Globus pallidus (tissue), 1 donor: Measurements from ENCODE around the gene NUDCD2.

Source experiments
- DNase-seq: peaks from one replicate; pipeline ENCODE4 v3.0.0-alpha.2; 2015; ENCODE audit warnings: low spot score

NUDCD2 gene, protein sequence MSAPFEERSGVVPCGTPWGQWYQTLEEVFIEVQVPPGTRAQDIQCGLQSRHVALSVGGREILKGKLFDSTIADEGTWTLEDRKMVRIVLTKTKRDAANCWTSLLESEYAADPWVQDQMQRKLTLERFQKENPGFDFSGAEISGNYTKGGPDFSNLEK

DNA sequence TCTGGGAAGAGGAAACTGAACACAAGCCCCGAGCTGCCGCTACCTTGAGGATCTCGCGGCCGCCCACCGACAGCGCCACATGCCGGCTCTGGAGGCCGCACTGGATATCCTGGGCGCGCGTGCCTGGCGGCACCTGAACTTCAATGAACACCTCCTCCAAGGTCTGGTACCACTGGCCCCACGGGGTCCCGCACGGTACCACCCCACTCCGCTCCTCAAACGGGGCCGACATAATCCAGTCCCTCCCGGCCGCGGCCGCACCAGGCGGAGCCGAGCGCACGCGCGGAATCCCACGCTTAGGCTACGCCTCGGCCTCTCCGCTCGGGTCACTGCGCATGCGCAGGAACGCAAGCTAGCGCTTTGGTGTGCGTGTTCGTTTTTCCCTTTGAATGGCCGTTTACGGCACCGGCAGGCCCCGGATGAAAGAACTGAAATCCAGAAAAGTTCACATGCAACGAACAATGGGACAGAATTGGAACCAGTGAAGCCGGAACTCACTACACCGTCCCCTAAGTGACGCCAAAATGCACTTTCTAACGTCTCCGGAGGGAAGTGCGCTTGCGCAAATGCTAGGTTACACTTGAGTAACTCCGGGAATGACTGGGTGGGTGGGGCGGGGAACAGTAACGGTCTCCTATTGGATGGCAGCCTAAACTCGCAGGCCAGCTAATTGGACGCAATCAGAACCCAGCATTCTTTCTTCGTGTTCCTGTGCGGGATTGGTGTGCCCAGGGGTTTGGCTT is at the start of gene NUDCD2:
NUDCD2 (minus strand) TSS at position 284 of the 743 bp plus-strand sequence; CDS start at position 232, 52 bp downstream.
- peak; percentile 98 for DNase-seq

DNA sequence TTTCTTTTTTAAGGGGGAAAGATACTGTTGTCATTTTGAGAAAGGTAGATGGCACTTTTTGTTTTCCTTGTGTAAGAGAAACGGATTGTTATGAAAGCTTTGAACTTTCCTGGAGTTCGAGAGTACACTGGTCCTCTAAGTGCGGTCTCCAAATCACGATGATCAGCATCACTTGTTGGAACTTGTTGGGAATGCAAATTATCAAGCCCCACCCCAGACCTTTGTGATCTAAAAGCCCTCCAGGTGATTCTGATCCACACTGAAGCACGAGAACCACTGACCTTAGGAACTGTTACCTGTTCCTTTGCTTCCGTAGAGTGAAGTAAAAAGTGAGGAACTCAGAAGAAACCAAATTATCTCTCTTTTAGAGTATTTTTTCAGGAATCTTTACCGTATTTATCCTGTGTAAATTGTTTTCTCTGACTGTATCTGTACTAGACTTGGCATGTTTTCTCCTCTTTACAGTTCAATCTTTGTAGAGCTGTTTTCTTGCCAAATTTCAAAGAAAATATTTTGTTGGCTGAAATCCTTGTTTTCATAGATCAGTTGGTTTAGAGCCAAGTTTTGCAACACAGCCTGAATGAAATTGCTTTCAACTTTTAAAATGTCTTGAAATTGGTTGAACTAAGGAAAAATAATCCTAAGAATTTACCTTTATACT is 49.5 kb upstream of the NUDCD2 start:
- peak; percentile 28 for DNase-seq

- no peak for DNase-seq
These were observed 48.9 kb upstream of the NUDCD2 start for GRCh38 chr5:163508753-163509152.

DNA sequence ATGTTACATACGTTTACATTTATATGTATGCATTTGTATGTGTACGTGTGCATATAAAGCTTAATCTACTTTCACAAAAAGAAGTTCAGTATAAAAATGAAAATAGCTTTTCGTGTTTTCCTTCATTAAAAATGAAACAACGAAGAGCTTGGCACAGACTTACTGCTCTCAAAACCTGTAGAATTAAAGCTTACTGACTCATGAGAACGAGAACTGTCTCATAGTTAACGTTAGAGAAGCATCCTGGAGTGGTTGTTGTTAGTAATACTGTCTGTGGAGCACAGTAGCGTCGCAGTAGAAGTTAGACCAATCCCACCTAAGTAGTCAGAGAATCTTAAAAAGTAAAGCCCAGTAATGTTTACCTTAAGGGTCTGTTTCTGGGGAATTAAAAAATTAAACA is 46.8 kb upstream of the NUDCD2 start:
- DNase-seq, result peak; percentile 14

DNA sequence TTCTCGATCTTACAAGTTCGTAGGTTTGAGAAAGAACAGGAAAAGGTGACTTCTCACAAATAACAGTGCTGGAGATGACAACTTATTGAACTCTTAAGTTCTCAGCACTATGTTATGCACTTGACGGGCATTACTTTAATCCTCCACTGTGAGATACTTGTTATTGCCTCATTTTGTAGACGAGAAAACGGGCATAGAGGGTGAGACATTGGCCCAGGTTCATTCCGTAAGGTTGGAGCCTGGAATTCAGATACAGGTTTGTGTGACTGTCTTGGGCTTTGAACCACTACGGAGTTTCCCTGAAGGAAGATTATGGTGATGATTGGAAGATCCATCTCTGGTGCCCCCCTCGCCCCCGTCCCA is 46.2 kb upstream of the NUDCD2 start:
- DNase-seq, result no peak

- DNase-seq, result peak; percentile 96
These were observed 45.6 kb upstream of the NUDCD2 start, which contains the start of gene MAT2B for GRCh38 chr5:163505368-163506094. Gene MAT2B, plus strand, starts transcription at chr5:163505619. Its CDS starts 68 bp downstream, at chr5:163505687.

DNA sequence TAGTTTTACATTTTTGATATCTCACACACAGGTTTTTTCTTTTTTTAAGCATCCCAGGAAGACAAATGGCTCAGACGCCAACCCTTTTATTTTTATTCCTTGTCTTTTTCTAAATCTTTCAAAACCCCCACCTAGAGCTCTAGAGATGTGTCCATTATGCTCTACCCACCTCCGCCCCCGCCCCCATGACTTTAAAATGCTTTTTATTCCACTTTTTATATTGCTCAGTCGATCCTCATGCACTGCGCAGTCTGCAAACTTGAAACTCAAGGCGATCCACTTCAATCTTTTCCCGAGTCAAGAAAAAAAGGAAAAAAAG is 45.1 kb upstream of the NUDCD2 start:
- DNase-seq, result no peak

- peak; percentile 74 for DNase-seq
These were observed 44.4 kb upstream of the NUDCD2 start for GRCh38 chr5:163504079-163504931.

DNA sequence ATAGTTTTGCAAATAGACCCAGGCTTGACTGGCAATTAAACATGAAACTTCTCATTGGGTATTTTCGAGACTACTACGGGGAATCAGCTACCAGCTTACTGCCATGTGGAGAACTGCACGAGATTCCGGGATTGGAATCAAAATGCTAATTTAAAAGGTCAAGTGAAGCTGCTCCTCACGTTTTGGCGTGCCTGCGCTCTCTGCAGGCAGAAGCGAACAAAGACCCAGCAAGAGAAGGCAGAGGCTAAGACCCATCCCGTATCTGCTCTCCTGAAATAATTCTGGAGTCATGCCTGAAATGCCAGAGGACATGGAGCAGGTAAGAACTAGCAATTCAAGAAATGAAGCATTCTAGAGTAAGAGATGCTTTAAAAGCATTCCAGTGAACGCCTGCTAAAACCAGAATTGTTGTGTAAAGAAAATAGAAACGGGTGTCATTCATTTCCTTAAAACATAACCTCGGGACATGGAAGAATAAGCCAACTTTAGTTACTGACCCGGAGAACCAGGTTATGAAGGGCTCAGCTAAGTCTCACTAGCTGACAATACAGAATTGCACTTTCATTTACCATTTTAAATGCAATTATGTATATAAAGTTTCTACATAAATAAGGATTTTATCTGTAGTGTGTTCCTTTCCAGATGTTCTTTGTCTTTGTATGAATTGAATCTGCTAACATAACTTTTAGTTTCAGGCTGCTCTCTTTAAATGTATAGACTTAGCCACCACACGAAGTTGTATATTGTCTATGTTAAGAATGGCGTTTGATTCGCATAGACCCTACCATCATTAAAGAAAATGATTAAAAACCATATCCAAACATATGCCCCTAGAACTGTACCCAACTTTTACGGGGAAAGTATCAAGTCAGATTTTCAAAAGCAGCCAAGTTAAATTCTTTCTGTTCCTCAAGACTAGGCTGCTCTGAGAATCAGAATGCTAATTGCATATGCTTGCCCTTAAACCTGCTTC is 43.5 kb upstream of the NUDCD2 start:
- peak; percentile 72 for DNase-seq

DNA sequence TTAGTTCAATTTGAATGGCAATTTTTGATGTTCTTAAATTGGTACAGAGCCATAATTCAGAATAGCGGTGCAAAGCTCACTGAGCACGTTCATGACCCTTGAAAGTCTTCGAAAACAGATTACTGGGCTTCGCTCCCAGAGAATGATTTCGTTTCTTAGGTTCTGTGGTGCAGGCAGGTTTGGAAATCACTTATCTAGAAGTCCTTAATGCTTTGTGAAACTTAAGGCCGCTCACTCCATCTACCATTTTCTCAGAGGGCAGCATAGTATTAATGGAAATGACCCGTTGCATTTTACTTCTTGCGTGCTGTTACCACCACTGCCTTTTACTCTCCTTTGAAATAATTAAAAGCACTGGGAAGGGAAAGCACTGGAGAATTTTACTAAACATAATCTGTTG is 42.6 kb upstream of the NUDCD2 start:
- no peak for DNase-seq

DNA sequence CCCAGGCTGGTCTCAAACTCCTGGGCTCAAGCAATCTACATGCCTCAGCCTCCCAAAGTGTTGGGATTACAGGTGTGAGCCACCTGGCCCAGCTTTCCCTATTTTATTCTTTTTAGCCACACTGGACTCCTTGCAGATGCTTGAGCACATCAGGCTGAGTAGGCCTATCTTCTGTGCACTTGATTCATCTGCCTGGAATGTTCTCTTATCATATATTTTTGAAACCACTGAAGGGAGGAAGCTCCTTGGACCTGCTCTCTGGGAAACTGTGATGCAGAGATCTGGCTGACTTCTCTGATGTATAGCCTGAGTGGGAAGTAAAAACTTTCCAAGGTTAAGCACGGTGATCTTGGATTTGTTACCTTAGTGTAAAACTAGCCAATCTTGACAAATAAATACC is 39.0 kb upstream of the NUDCD2 start:
- no peak for DNase-seq

DNA sequence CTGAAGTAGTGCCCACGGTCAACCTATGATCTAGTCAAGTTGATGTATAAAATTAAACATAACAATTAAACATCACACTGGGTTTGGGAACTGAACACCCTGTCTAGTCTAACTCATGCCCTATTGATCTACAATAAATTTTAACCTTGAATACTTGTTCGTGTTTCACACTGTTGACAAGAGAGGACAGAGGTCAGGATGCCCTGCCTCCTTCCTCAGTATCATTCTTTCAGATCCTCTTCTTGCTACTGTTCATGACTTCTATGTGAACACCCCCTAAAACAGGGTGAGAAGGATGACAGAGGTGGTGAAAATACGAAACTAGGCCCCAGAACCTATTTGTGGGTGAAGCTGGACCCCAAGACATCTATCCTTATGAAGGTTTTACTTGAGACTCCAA is 37.4 kb upstream of the NUDCD2 start:
- DNase-seq, result no peak

DNA sequence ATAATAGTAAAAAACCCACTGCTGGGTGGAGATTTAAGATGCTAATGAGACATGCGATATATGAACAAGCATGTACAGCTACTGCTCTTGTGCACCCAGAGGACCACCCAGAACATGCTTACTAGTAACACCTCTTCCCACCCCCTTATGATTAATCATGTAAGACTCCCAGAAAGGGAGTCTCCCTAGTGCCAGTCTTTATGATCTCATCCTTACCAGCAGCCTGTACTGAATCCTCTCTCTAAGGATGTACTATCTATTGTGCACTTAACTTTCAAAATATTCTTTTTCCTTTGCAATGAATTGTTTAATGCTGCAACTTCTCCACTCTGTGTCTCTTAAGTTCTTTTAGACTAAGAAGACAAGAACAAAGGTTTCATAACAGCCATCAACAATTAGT is 36.4 kb upstream of the NUDCD2 start:
- DNase-seq, result no peak

DNA sequence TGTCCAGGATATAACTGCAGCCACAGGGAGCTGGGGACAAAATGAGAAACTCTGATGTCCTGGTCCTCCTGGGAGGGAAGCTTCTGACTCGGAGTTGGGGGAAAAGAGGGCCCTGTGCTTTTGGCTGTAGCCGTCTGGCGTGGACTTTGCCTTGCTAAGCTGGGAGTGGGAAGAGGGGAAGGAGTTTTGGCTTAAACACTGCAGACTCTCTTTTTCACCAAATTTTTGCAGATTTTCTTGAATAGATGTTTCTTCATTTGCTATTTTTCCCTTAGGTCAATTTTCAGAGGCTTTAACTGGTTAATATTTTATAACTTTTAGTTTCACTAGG is 29.8 kb upstream of the NUDCD2 start:
- DNase-seq, result no peak

GRCh38 chr5:163489055-163489744 is 29.3 kb upstream of the NUDCD2 start:
- no peak for DNase-seq

DNA sequence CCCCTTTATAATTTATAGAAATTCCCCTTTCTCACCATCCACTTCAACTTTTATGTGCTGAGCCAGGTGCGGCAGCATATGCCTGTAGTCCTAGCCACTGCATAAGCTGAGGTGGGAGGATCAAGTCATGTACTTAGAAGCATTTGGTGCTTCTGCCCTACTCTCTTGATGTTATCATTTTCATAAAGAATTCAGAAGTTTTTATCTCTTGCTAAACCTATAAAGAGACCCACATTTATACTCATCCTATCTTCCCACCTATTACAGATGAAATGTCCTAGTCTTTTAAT is 19.0 kb upstream of the NUDCD2 start:
- DNase-seq, result no peak

- no peak for DNase-seq
These were observed 18.5 kb upstream of the NUDCD2 start for GRCh38 chr5:163478126-163478981.

GRCh38 chr5:163475411-163475810 is 15.5 kb upstream of the NUDCD2 start:
- DNase-seq, result no peak

DNA sequence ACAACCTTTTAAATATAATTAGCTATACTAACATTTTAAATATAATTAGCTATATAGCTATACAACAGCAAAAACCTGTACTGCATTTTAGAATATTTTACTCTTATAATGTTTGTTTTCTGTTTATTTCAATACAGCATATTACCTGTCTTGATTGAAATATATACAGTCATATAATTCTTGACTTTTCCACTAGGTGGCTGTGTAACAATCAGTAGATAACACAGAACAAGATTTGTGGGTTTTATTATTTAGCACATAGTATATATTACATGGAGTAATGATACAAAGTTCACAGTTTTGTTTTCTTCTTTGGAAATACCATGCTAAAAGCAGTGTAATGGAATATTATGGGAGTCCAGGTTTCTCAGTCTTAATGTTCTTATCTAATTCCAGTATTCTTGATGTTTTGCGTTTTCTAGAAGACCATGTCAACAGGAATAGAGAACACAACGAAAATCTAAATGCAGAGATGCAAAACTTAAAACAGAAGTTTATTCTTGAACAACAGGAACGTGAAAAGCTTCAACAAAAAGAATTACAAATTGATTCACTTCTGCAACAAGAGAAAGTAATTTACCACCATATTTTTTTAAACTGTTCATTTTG is 13.8 kb upstream of the NUDCD2 start:
- DNase-seq, result no peak
